Transverse colon (tissue), 4 donors: ENCODE data around the gene CEP170B. TPM values are rescaled to one million over a fixed set of nuclear protein-coding genes. Genes with fewer than 3 reads are reported as not detected.

Experiments used
- DNase-seq: peaks from one replicate; pipeline ENCODE4 v3.0.0-alpha.2; 2019
- H3K27ac ChIP-seq, 4 donors: fragments of 200-600 bp; sonication (generic); 2 replicates each; pipeline ENCODE4 v1.5.1; 2016 to 2018; ENCODE audit warnings: inconsistent platforms in 4 of 4
- H3K27me3 ChIP-seq: fragments of 200-600 bp; sonication (generic); 2 replicates; pipeline ENCODE4 v1.5.1; 2017; ENCODE audit warnings: inconsistent platforms
- H3K36me3 ChIP-seq, 4 donors: fragments of 200-600 bp; sonication (generic); 2 replicates each; pipeline ENCODE4 v1.5.1; 2017 to 2019; ENCODE audit warnings: inconsistent platforms in 4 of 4
- H3K4me1 ChIP-seq, 4 donors: fragments of 200-600 bp; sonication (generic); 2 replicates each; pipeline ENCODE4 v1.5.1; 2017 to 2020; ENCODE audit warnings: inconsistent platforms in 4 of 4
- H3K4me3 ChIP-seq, 4 donors: fragments of 200-600 bp; sonication (generic); 1 replicate in 1 of 4; 2 replicates in 3 of 4; pipeline versions ENCODE4 v1.5.1 to v1.6.1; 2017 to 2019; ENCODE audit warnings: inconsistent platforms in 4 of 4
- H3K9me3 ChIP-seq, 2 donors: fragments of 200-600 bp; sonication (generic); 2 replicates each; pipeline ENCODE4 v1.5.1; 2017 to 2019; ENCODE audit warnings: inconsistent platforms in 2 of 2
- EP300 ChIP-seq: sonication (generic); formaldehyde crosslinking; IDR thresholded peaks from one replicate; pipeline ENCODE4 v1.6.1; 2017; ENCODE audit warnings: antibody characterized with exemption, low read depth
- POLR2A ChIP-seq: fragments of 450-650 bp; IDR thresholded peaks from one replicate; pipeline ENCODE4 v1.6.1; 2016; ENCODE audit warnings: antibody characterized with exemption, mild to moderate bottlenecking, moderate library complexity
- POLR2AphosphoS5 ChIP-seq, 3 donors: sonication (generic); formaldehyde crosslinking; IDR thresholded peaks; one replicate each; pipeline ENCODE4 v1.6.1; 2016; ENCODE audit warnings: antibody characterized with exemption in 3 of 3
- WGBS, 2 donors: methylation state at CpG; one replicate each; pipeline ENCODE4 v1.1.5; 2018; ENCODE audit warnings: low coverage in 1 of 2; 5-methylcytosine and 5-hydroxymethylcytosine counted together
- in situ Hi-C, 4 donors: fragments of 200-750 bp; cut with MboI; loops; one replicate each; pipeline versions ENCODE4 v1.15.0 to v1.15.1; 2017; ENCODE audit warnings: low sequenced_read_pairs in 3 of 4, low pct_ligation_motif_present in 1 of 4, low pct_unique_long_range_greater_than_20kb in 1 of 4
- intact Hi-C: fragments of 100-400 bp; cut with DNase I; formaldehyde crosslinking; loops from one replicate; pipeline ENCODE4 v1.15.1; 2023; ENCODE audit warnings: low total_unique reads
- total RNA-seq, 4 donors: library from RNA; depleted of rRNA; stranded (reverse); fragments of >200 nt; gene quantifications; one replicate each; pipeline ENCODE4 v1.1.0, GENCODE V29; 2016
- TF ChIP-seq, protein P1 (sequence below), 5 experiments: fragments of 200-600 bp in 3 of 5; fragments of 450-650 bp in 2 of 5; sonication (generic) in 3 of 5; IDR thresholded peaks; 1 replicate in 2 of 5; 2 replicates in 3 of 5; pipeline ENCODE4 v1.5.1; 2016 to 2017; ENCODE audit warnings: antibody characterized with exemption in 5 of 5, inconsistent platforms in 3 of 5, mild to moderate bottlenecking in 2 of 5, moderate library complexity in 1 of 5

The CEP170B gene
- total RNA-seq, 4 donors from 2014 or later, result 56.0 to 195 (median 109) TPM

DNA sequence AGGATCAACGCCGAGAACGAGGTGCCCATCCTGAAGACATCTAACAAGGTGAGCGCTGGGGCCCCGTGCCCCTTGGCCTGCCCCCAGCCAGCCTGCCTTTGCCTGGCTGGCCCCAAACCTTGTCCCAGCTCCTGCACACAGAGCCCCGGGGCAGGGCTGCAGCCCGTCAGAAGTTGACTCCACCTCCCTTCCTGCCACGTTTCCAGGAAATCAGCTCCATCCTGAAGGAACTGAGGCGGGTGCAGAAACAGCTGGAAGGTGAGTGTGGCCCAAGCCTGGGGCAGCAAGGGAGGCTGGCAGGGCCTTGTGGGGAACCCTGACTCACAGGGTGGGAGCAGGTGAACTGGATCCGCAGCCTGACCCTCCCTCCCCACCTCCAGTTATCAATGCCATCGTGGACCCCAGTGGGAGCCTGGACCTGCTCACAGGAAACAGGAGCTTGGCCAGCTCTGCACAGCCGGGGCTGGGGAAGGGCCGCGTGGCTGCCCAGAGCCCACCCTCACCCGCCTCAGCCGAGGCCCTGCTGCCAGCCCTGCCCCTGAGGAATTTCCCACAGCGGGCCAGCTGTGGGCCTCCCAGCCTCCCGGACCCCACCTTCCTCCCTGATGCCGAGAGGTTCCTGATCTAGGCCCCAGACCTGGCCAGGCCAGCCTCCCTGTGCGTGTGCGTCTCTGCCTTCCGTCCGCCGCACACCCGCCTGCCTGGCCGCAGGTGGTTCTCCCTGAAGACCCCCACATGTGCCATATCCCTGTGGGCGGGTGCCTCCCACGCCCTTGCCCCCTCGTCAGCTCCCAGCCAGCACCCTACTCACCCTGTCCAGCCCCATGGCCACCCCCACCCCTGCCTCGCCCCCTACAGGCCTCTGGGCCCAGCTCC lies 29.5 kb downstream of the CEP170B start:
- in situ Hi-C loops (no loop called here), intact Hi-C loops (no loop called here)
- Histone ChIP-seq H3K9me3 (no peaks in the 10 kb centered on the region), H3K36me3 (no peaks in the 10 kb centered on the region), H3K27me3 (no peaks in the 10 kb centered on the region), H3K4me1 (peaks cover 0 to 6% (median 0%) of the 10 kb centered on the region in 4 donors), H3K27ac (no peak overlapping the region), H3K4me3 (no peak overlapping the region)
- WGBS, 2 donors, result 80 to 96% methylated on average over 4 to 28 of the region's 30 CpGs
- no peak for DNase-seq
- no peak for TF ChIP-seq POLR2A

DNA sequence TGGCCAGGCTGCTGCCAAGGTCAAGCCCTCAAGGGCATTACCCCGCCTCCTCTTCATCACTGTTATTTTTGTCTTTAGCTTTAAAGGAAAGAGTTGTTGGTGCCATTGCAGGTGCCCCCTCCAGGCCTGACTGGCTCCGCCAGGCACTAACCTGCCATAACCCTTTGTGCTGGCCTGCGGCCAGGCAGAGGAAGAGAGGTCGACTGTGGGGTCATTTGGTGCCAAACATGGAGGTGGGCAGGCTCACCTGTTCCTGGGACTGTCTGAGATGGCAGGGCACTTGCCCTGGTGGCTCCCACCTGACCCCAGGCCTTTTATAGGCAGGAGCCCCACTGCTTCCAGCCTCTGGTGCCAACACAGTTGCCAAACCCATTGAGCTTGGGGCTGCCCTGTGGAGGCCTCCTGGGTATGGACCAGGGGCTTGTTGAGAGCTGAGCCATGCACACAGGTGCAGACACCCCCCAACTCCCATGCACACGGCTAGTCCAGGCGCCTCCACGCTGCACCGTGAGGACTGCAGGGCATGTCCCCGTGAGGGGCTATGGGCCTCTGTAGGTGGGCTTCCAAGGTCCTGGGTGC lies 30.2 kb downstream of the CEP170B start:
- Histone ChIP-seq H3K27me3 (no peaks in the 10 kb centered on the region), H3K9me3 (no peaks in the 10 kb centered on the region), H3K4me1 (peaks cover 0 to 6% (median 0%) of the 10 kb centered on the region in 4 donors), H3K27ac (no peak overlapping the region), H3K36me3 (no peaks in the 10 kb centered on the region), H3K4me3 (no peak overlapping the region)
- TF ChIP-seq POLR2A, result no peak
- TF ChIP-seq POLR2AphosphoS5 (IDR thresholded peaks at IDR 0.05), result no peak
- TF ChIP-seq, protein P1, sequence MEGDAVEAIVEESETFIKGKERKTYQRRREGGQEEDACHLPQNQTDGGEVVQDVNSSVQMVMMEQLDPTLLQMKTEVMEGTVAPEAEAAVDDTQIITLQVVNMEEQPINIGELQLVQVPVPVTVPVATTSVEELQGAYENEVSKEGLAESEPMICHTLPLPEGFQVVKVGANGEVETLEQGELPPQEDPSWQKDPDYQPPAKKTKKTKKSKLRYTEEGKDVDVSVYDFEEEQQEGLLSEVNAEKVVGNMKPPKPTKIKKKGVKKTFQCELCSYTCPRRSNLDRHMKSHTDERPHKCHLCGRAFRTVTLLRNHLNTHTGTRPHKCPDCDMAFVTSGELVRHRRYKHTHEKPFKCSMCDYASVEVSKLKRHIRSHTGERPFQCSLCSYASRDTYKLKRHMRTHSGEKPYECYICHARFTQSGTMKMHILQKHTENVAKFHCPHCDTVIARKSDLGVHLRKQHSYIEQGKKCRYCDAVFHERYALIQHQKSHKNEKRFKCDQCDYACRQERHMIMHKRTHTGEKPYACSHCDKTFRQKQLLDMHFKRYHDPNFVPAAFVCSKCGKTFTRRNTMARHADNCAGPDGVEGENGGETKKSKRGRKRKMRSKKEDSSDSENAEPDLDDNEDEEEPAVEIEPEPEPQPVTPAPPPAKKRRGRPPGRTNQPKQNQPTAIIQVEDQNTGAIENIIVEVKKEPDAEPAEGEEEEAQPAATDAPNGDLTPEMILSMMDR (IDR thresholded peaks at IDR 0.05), result no peak
- no peak for TF ChIP-seq EP300
- in situ Hi-C loops (no loop called here), intact Hi-C loops (no loop called here)
- no peak for DNase-seq
- WGBS, 2 donors, result 81% methylated on average over 9 of the region's 9 CpGs; no CpG with 5 or more reads in 1 of the 2 donors

DNA sequence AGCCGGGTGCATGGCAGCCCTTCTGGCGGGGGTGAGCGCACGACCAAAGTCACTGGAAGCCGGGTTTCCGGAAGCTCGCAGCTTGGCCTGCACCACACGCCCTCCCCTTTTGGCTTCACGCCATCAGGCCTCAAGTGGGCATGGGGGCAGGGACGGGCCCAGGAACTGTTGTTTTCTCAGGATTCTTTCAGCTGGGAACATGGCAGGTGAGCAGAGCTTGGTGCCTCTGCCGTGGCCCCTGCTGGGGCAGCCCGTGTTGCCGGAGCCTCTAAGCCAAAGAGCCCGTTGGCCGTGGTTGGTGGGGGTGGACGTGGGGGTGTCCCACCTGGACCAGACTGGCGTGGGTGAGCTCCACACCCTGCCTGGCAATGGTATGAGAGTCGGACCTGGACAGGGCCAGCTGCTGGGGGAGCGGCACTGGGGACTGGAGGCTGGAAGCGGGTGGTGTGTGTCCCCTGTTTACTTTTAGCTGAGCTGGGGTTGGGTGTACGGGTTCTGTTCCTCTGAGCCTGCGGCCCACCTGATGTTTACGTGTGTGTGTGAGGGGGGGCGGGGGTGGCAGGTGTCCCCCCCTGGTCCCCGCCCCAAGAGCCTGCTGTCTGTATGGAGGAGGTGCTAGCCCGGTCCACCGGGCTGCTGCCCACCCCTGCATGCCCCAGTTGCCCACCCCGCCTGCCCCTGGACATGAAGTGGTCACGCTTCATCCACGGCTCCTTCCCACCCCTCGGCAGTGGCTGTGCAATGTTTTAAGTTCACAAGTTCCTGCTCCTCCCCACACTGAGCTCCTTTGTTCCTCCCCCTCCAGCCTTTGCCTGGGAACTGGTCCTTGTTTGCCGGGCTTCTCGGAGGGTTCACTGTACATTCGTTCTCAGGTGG lies 31.0 kb downstream of the CEP170B start:
- Histone ChIP-seq H3K27me3 (no peaks in the 10 kb centered on the region), H3K4me3 (no peak overlapping the region), H3K36me3 (no peaks in the 10 kb centered on the region), H3K9me3 (no peaks in the 10 kb centered on the region), H3K27ac (no peak overlapping the region), H3K4me1 (peaks cover 0 to 6% (median 0%) of the 10 kb centered on the region in 4 donors)
- in situ Hi-C loops (no loop called here), intact Hi-C loops (loop anchor here (2.0 kb wide), 1 partner anchor 149 kb away; no protein-coding TSS in a partner anchor)
- peak; percentile 11 for DNase-seq
- TF ChIP-seq, protein P1 (IDR thresholded peaks at IDR 0.05), result no peak
- TF ChIP-seq EP300, result no peak
- TF ChIP-seq POLR2AphosphoS5 (IDR thresholded peaks at IDR 0.05), result no peak
- TF ChIP-seq POLR2A, result no peak
- WGBS, 2 donors, result 77 to 80% methylated on average over 1 to 34 of the region's 34 CpGs

DNA sequence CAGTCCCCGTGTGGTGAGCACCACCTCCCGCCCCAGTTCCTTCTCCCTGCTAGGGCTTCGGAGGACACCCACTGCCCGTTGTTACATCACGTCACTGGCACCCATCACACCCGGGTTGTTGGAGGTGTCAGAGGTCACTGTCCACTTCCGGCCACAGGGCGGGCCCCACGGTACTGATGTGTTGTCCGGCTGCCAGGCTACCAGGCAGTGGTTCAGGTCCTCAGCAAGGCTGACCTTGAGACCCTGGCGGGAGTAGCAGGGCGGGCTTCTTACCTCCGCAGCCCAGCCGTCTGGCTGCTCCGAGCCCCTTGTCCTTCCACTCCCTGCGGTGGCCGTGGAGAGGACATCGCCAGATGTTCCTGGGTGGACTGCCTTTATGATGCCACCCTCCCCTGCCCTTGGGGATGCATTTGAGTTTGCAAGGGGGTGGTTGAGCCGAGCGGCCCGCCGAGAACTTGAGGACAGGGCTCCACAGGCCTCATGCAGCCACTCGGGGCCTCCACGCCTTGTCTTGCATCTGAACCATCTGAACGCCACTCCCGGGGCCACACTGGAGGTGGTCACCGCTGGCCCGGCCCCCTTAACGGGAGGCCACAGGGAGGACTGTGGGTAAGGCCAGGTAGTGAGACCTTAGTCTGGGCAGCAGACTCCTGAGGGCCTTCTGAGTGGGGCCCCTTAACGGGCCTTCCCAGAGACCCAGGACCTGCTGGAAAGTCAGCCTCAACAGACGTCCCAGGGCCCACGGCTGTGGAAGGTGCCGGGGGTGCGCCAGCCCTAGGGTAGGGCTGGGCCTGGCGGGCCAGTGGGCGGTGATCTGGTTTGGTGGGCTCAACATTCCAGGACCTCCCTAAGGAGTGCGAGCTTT lies 32.5 kb downstream of the CEP170B start:
- no peak for TF ChIP-seq EP300
- no peak for TF ChIP-seq POLR2A
- TF ChIP-seq POLR2AphosphoS5 (IDR thresholded peaks at IDR 0.05), result no peak
- TF ChIP-seq, protein P1 (IDR thresholded peaks at IDR 0.05), result no peak
- WGBS, 2 donors, result 82 to 90% methylated on average over 2 to 37 of the region's 37 CpGs
- no peaks in the 10 kb centered on the region for H3K36me3 ChIP-seq
- peaks cover 0 to 6% (median 0%) of the 10 kb centered on the region in 4 donors for H3K4me1 ChIP-seq
- no peak overlapping the region for H3K27ac ChIP-seq
- no peaks in the 10 kb centered on the region for H3K27me3 ChIP-seq
- H3K9me3 ChIP-seq, result no peaks in the 10 kb centered on the region
- in situ Hi-C loops (no loop called here), intact Hi-C loops (loop anchor here (2.0 kb wide), 1 partner anchor 147 kb away; no protein-coding TSS in a partner anchor)
- no peak for DNase-seq
- H3K4me3 ChIP-seq, result no peak overlapping the region
